ENCODE measurements around the gene MAPK1. TPM values are rescaled to one million over a fixed set of nuclear protein-coding genes. Genes with fewer than 3 reads are reported as not detected.
"Not testable (repeated sequence)": the region's sequence is repeated elsewhere in the genome, so short reads cannot be mapped to it uniquely, and the experiment has no call there.

Gene MAPK1
- total and polyA plus RNA-seq, 7 donors: 11.0 to 101 (median 78.3) TPM

- Histone ChIP-seq H3K27me3 (ENCODE audit: insufficient read depth in 3 of 3, low read length in 2 of 3) (no peaks in the 10 kb centered on the region), H3K4me1 (peaks cover 8% of the 10 kb centered on the region), H3K4me3 (no peak overlapping the region), H3K27ac (no peak overlapping the region), H3K36me3 (ENCODE audit: insufficient read depth in 1 of 2, low read depth in 1 of 2) (peaks cover 0 to 17% of the 10 kb centered on the region in 2 donors), H3K9me3 (no peaks in the 10 kb centered on the region)
- TF ChIP-seq, protein P1, sequence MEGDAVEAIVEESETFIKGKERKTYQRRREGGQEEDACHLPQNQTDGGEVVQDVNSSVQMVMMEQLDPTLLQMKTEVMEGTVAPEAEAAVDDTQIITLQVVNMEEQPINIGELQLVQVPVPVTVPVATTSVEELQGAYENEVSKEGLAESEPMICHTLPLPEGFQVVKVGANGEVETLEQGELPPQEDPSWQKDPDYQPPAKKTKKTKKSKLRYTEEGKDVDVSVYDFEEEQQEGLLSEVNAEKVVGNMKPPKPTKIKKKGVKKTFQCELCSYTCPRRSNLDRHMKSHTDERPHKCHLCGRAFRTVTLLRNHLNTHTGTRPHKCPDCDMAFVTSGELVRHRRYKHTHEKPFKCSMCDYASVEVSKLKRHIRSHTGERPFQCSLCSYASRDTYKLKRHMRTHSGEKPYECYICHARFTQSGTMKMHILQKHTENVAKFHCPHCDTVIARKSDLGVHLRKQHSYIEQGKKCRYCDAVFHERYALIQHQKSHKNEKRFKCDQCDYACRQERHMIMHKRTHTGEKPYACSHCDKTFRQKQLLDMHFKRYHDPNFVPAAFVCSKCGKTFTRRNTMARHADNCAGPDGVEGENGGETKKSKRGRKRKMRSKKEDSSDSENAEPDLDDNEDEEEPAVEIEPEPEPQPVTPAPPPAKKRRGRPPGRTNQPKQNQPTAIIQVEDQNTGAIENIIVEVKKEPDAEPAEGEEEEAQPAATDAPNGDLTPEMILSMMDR (IDR thresholded peaks at IDR 0.05): no peak
- peak in 3 of 4 donors; percentile 13 to 33 (median 26) for ATAC-seq
- 51 to 61% (median 55%) methylated on average over 14 of the region's 14 CpGs for WGBS, 3 donors
- intact Hi-C loops (cut with DNase I): no loop called here
- DNase-seq: no peak
Observed at GRCh38 chr22:21753374-21754111, 113.9 kb downstream of the MAPK1 start.

DNA sequence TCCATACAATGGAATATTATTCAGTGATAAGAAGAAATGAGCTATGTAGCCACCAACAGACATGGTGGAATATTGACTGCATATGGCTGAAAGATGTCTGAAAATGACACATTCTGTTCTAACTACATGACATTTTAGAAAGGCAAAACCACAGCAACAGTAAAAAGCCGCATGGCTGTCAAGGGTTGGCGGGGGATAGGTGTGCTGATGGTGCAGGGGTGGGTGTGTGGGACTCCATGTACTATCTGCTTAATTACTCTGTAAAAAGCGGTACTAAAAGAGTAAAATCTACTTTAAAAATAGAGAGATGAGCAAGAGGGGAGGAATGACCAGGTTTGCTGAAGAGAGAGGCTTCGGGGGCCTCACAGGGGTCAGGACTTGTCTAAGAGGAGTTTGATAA, 115.2 kb downstream of the MAPK1 start:
- H3K9me3 ChIP-seq: no peaks in the 10 kb centered on the region
- H3K36me3 ChIP-seq (ENCODE audit: insufficient read depth in 1 of 2, low read depth in 1 of 2): peaks cover 0 to 8% of the 10 kb centered on the region in 2 donors
- H3K27me3 ChIP-seq (ENCODE audit: insufficient read depth in 3 of 3, low read length in 2 of 3): no peaks in the 10 kb centered on the region
- H3K4me3 ChIP-seq: no peak overlapping the region
- 96 to 98% (median 97%) methylated on average over 4 of the region's 4 CpGs for WGBS, 3 donors
- no peak for ATAC-seq
- H3K27ac ChIP-seq: no peak overlapping the region
- peaks cover 8% of the 10 kb centered on the region for H3K4me1 ChIP-seq
- no peak for DNase-seq
- TF ChIP-seq, protein P1 (IDR thresholded peaks at IDR 0.05): no peak
- intact Hi-C loops (cut with DNase I): no loop called here

DNA sequence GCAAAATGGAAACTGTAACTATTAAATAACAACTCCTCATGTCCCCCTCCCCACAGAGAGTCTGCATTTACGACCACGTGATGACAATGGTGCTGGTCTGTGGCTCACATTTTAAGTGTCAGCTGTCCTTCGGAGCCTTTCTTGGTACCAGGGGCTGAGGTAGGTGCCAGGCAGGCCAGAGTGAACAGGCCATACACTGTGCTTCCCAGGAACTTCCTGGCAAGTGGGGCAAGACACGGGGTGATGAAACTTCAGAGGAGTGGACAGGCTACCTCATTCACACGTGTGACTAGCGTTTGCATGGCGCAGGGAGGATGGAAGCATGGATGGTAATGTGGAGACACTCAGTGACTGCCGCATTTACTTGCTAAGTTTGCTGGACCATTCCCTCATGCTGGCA, 121.5 kb downstream of the MAPK1 start:
- H3K9me3 ChIP-seq: no peaks in the 10 kb centered on the region
- H3K36me3 ChIP-seq (ENCODE audit: insufficient read depth in 1 of 2, low read depth in 1 of 2): no peaks in the 10 kb centered on the region
- TF ChIP-seq, protein P1 (IDR thresholded peaks at IDR 0.05): no peak
- no peaks in the 10 kb centered on the region for H3K27me3 ChIP-seq (ENCODE audit: insufficient read depth in 3 of 3, low read length in 2 of 3)
- DNase-seq: no peak
- no peak overlapping the region for H3K27ac ChIP-seq
- intact Hi-C loops (cut with DNase I): no loop called here
- WGBS, 3 donors: 56 to 70% (median 63%) methylated on average over 8 of the region's 8 CpGs
- H3K4me1 ChIP-seq: no peaks in the 10 kb centered on the region
- no peak overlapping the region for H3K4me3 ChIP-seq
- ATAC-seq: no peak

DNA sequence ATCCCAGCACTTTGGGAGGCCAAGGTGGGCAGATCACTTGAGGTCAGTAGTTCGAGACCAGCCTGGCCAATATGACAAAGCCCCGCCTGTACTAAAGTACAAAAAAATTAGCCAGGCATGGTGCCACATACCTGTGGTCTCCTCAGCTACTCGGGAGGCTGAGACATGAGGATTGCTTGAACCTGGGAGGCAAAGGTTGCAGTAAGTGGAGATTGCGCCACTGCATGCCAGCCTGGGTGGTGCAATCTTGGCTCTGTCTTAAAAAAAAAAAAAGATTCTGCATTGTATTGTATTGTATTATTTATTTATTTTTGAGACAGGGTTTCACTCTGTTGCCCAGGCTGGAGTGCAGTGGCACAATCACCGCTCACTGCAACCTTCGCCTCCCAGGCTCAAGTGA, 122.5 kb downstream of the MAPK1 start:
- H3K27ac ChIP-seq; H3K36me3 ChIP-seq (ENCODE audit: insufficient read depth in 1 of 2, low read depth in 1 of 2); DNase-seq; intact Hi-C loops (cut with DNase I); H3K9me3 ChIP-seq; H3K4me3 ChIP-seq; ATAC-seq; H3K4me1 ChIP-seq; H3K27me3 ChIP-seq (ENCODE audit: insufficient read depth in 3 of 3, low read length in 2 of 3): not testable (repeated sequence)
- WGBS, 3 donors: 94 to 95% (median 94%) methylated on average over 6 of the region's 6 CpGs

- DNase-seq: no peak
- intact Hi-C loops (cut with DNase I): no loop called here
Observed at GRCh38 chr22:21741790-21742189, 125.7 kb downstream of the MAPK1 start.

More at GRCh38 chr22:21741790-21742189, 125.7 kb downstream of the MAPK1 start:
- Histone ChIP-seq H3K27me3 (ENCODE audit: insufficient read depth in 3 of 3, low read length in 2 of 3) (no peaks in the 10 kb centered on the region), H3K4me3 (no peak overlapping the region), H3K36me3 (ENCODE audit: insufficient read depth in 1 of 2, low read depth in 1 of 2) (no peaks in the 10 kb centered on the region), H3K4me1 (no peaks in the 10 kb centered on the region), H3K27ac (no peak overlapping the region), H3K9me3 (no peaks in the 10 kb centered on the region)
- TF ChIP-seq, protein P1 (IDR thresholded peaks at IDR 0.05): no peak
- WGBS, 3 donors: 83 to 85% (median 84%) methylated on average over 6 of the region's 6 CpGs
- no peak for ATAC-seq
